Gastrocnemius medialis (tissue), 4 donors: ENCODE data around the gene POLD2. TPM values are rescaled to one million over a fixed set of nuclear protein-coding genes. Genes with fewer than 3 reads are reported as not detected.

Source experiments
- ATAC-seq, 2 donors: fragments of 150-250 bp; one replicate each; pipeline ENCODE4 v1.9.1; 2016
- DNase-seq, 2 donors: peaks; one replicate each; pipeline ENCODE4 v3.0.0-alpha.2; 2019
- H3K27ac ChIP-seq, 4 donors: fragments of 200-600 bp; sonication (generic); 1 replicate in 1 of 4; 2 replicates in 3 of 4; pipeline ENCODE4 v1.5.1; 2016 to 2018; ENCODE audit warnings: mild to moderate bottlenecking in 2 of 4, moderate library complexity in 1 of 4
- H3K27me3 ChIP-seq, 3 donors: fragments of 200-600 bp; sonication (generic) in 2 of 3; 1 replicate in 1 of 3; 2 replicates in 2 of 3; pipeline versions ENCODE4 v1.5.1 to v1.6.0; 2016 to 2019; ENCODE audit warnings: mild to moderate bottlenecking in 1 of 3, moderate library complexity in 1 of 3
- H3K36me3 ChIP-seq, 2 donors: fragments of 200-600 bp; sonication (generic) in 1 of 2; one replicate each; pipeline ENCODE4 v1.5.1; 2017 to 2018
- H3K4me1 ChIP-seq, 2 donors: fragments of 200-600 bp; sonication (generic) in 1 of 2; one replicate each; pipeline ENCODE4 v1.5.1; 2016 to 2017; ENCODE audit warnings: mild to moderate bottlenecking in 2 of 2
- H3K4me3 ChIP-seq, 4 donors: fragments of 200-600 bp; sonication (generic) in 3 of 4; 1 replicate in 1 of 4; 2 replicates in 3 of 4; pipeline ENCODE4 v1.5.1; 2016 to 2019; ENCODE audit warnings: mild to moderate bottlenecking in 2 of 4
- H3K9me3 ChIP-seq, 3 donors: fragments of 200-600 bp; sonication (generic) in 2 of 3; 1 replicate in 1 of 3; 2 replicates in 2 of 3; pipeline ENCODE4 v1.5.1; 2016 to 2019
- POLR2A ChIP-seq, 2 donors: fragments of 450-650 bp; IDR thresholded peaks; one replicate each; pipeline ENCODE4 v1.6.1; 2017; ENCODE audit warnings: antibody characterized with exemption in 2 of 2, mild to moderate bottlenecking in 2 of 2, moderate library complexity in 2 of 2
- in situ Hi-C, 4 donors: fragments of 200-750 bp; cut with MboI; loops; one replicate each; pipeline versions ENCODE4 v1.15.0 to v1.8.0; 2017; ENCODE audit warnings: low sequenced_read_pairs in 4 of 4
- intact Hi-C: fragments of 100-400 bp; cut with DNase I; formaldehyde crosslinking; loops from one replicate; pipeline ENCODE4 v1.15.1; 2023; ENCODE audit warnings: low total_unique reads
- total RNA-seq, 4 donors: library from RNA; depleted of rRNA; stranded (reverse); fragments of >200 nt; gene quantifications; one replicate each; pipeline versions ENCODE4 v1.1.0 to v1.2.3, GENCODE V29; 2016
- TF ChIP-seq, protein P1 (sequence below), 5 experiments: fragments of 450-650 bp in 3 of 5; fragments of 200-600 bp in 2 of 5; sonication (generic) in 2 of 5; IDR thresholded peaks in 4 of 5; conservative IDR thresholded peaks in 1 of 5; 1 replicate in 4 of 5; 2 replicates in 1 of 5; pipeline ENCODE4 v1.5.1; 2016 to 2019; ENCODE audit warnings: antibody characterized with exemption in 5 of 5, mild to moderate bottlenecking in 3 of 5, moderate library complexity in 3 of 5

POLD2 gene
- total RNA-seq, 4 donors from 2014 or later = 69.4 to 93.0 (median 77.7) TPM

DNA sequence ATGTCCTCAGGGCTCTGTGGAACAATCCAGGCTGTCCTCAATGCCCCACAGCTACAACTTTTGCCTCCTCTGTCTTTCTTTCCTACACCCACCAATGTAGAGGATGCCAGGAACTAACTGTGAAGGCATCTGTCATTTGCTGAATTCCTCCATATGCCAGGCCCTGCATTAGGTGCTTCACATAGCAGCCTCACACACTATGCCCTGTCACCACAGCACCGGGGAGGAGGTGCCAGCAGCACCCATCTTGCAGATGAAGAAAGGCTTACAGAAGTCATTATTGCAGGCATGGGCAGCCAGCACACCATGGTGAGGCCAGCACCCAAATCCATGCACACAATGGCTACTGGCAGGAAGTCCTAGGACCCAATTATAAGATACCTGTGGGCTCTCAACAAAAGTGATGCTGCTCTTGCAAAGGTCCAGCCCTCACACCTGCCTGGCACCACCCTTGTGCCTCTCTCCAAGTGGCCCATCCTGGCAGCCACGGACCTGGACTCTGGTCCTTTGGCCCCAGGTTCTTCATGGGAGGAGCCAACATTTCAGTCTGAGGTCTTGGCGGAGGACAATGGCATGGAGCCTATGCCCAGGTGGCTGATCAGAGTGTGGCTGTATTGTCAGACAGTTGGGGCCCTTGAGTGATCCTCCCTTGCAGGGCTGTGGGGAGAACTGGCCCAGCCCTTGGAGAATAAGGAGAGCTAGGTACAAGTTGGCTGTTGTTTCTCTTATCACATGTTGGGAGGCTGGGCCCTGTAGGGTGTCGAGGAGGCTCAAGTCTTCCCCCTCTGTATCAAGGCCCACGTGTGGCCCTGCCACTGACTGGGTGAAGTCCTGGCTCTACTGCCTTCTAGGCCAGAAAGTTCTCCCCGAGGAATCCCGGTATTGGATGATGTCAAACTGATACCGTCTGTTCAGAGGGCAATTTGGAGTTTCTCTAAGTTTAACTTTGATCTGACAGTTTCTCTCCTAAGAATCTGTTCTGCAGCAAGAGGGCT lies 32.1 kb upstream of the POLD2 start:
- in situ Hi-C loops = no loop called here
- intact Hi-C loops = no loop called here
- DNase-seq (no peak), ATAC-seq (no peak)
- Histone ChIP-seq H3K27me3 (no peaks in the 10 kb centered on the region), H3K36me3 (no peaks in the 10 kb centered on the region), H3K4me1 (peaks cover 10 to 11% of the 10 kb centered on the region in 2 donors), H3K4me3 (no peak overlapping the region), H3K9me3 (no peaks in the 10 kb centered on the region), H3K27ac (no peak overlapping the region)
- TF ChIP-seq, protein P1, sequence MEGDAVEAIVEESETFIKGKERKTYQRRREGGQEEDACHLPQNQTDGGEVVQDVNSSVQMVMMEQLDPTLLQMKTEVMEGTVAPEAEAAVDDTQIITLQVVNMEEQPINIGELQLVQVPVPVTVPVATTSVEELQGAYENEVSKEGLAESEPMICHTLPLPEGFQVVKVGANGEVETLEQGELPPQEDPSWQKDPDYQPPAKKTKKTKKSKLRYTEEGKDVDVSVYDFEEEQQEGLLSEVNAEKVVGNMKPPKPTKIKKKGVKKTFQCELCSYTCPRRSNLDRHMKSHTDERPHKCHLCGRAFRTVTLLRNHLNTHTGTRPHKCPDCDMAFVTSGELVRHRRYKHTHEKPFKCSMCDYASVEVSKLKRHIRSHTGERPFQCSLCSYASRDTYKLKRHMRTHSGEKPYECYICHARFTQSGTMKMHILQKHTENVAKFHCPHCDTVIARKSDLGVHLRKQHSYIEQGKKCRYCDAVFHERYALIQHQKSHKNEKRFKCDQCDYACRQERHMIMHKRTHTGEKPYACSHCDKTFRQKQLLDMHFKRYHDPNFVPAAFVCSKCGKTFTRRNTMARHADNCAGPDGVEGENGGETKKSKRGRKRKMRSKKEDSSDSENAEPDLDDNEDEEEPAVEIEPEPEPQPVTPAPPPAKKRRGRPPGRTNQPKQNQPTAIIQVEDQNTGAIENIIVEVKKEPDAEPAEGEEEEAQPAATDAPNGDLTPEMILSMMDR (IDR thresholded peaks at IDR 0.05 in 4 of 5, conservative IDR thresholded peaks at IDR 0.05 in 1 of 5) = no peak
- no peak for TF ChIP-seq POLR2A (IDR thresholded peaks at IDR 0.05)

DNA sequence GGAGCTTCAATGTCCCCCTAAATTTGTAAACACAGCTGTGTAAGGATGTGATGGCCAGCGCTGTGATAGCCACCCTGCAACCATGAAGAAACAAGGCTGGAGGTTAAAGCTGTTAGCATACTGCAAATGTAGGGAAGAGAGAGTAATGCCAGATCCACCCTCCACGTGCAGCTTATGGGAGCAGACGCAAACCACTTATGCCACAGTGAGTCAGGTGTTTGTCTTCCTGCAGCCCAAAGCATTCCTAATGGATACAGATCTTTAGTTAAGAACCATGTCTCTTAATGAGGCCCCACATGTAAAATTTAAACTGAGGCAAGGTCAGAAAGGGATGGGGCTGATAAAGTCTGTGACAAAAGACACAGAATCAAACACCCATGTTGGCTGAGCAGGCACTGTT lies 31.4 kb upstream of the POLD2 start:
- TF ChIP-seq, protein P1 (IDR thresholded peaks at IDR 0.05 in 4 of 5, conservative IDR thresholded peaks at IDR 0.05 in 1 of 5) = no peak
- TF ChIP-seq POLR2A (IDR thresholded peaks at IDR 0.05) = no peak
- H3K4me1 ChIP-seq = peaks cover 4 to 9% of the 10 kb centered on the region in 2 donors
- H3K36me3 ChIP-seq = no peaks in the 10 kb centered on the region
- DNase-seq = no peak
- no peak overlapping the region for H3K27ac ChIP-seq
- no peak for ATAC-seq
- no peak overlapping the region for H3K4me3 ChIP-seq
- H3K9me3 ChIP-seq = no peaks in the 10 kb centered on the region
- H3K27me3 ChIP-seq = no peaks in the 10 kb centered on the region
- in situ Hi-C loops (no loop called here), intact Hi-C loops (no loop called here)

DNA sequence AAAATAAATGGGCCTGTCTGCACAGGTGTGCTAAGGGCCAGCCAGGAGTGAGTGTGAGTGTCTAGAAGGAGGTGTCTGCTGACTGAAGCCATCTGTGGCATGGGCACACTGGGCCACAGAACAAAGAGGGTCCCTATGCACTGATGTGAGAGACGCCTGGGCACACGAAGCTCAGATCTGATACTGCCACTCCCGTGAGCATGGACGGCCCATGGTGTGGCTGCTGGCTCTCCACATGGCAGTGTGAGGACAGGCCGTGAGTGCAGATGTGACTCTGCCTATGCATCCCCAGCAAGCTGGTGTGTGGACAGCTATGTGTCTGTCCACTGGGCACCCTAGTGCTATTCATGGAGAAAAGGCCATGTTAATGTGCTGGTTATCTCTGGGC lies 30.6 kb upstream of the POLD2 start:
- in situ Hi-C loops = no loop called here
- Histone ChIP-seq H3K27ac (no peak overlapping the region), H3K36me3 (no peaks in the 10 kb centered on the region), H3K4me3 (no peak overlapping the region), H3K9me3 (no peaks in the 10 kb centered on the region), H3K27me3 (no peaks in the 10 kb centered on the region), H3K4me1 (peaks cover 0 to 2% of the 10 kb centered on the region in 2 donors)
- DNase-seq = no peak
- TF ChIP-seq, protein P1 (IDR thresholded peaks at IDR 0.05 in 4 of 5, conservative IDR thresholded peaks at IDR 0.05 in 1 of 5) = no peak
- TF ChIP-seq POLR2A (IDR thresholded peaks at IDR 0.05) = no peak
- intact Hi-C loops = no loop called here
- no peak for ATAC-seq

DNA sequence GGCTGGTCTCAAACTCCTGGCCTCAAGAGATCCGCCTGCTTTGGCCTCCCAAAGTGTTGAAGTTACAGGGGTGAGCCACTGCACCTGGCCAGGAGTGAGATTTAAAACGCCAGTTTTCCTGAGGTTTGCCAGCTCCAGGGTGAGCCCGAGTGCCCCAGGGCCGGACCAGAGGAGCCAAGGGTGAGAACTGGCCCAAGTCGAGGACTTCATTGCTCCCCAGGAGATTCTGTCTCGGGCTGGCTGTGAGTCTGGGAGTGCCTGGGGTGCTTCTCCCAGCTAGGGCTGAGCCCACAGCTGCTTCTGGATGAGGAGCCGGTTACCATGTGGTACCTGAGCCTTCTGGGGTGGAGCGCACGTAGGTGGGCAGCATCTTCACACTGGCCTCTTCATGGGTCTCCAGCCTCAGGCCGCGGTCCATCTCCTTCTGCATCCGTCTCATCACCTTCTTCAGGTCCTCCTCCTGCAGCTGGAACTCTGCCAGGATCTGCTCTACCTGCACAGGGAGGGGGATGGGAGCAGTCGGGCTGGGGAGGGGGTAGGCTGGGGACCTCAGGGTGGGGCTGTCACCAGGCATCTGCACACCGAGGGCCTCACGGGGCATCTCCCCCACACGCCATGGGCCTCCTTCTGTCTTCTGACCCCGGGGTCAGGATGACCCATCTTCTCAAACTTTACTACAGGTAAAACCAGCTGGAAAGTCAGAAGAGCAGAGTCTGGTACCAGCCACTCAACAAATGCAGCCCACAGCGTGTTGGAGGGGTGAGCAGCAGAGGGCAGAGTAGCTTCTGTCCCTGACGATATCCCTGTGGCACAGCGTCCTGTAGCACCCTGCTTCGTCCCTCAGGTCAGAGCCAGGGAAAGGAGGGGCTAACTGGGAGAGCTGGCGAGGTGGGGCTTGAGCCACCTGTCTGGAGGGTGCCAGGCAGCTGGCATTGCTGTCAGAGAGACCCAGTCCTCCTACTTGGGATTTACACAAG lies 29.9 kb upstream of the POLD2 start:
- no peak for ATAC-seq
- in situ Hi-C loops = no loop called here
- Histone ChIP-seq H3K9me3 (no peaks in the 10 kb centered on the region), H3K36me3 (no peaks in the 10 kb centered on the region), H3K27ac (no peak overlapping the region), H3K4me1 (no peaks in the 10 kb centered on the region), H3K4me3 (no peak overlapping the region), H3K27me3 (no peaks in the 10 kb centered on the region)
- intact Hi-C loops = no loop called here
- no peak for TF ChIP-seq POLR2A (IDR thresholded peaks at IDR 0.05)
- TF ChIP-seq, protein P1 (IDR thresholded peaks at IDR 0.05 in 4 of 5, conservative IDR thresholded peaks at IDR 0.05 in 1 of 5) = no peak
- DNase-seq = no peak
